ENCODE measurements around the gene KRT77.
"Not testable (repeated sequence)": the region's sequence is repeated elsewhere in the genome, so short reads cannot be mapped to it uniquely, and the experiment has no call there.

KRT77 gene

GRCh38 chr12:52677126-52677525 is 26.2 kb downstream of the KRT77 start:
- no peak for DNase-seq (ENCODE audit: low spot score)

GRCh38 chr12:52676163-52676562 is 27.2 kb downstream of the KRT77 start:
- no peak for DNase-seq (ENCODE audit: low spot score)

- no peak for DNase-seq (ENCODE audit: low spot score)
These were observed 28.0 kb downstream of the KRT77 start for GRCh38 chr12:52675301-52675701.

- DNase-seq (ENCODE audit: low spot score), result no peak
These were observed 28.9 kb downstream of the KRT77 start for GRCh38 chr12:52674433-52674775.

- no peak for DNase-seq (ENCODE audit: low spot score)
These were observed 29.5 kb downstream of the KRT77 start for GRCh38 chr12:52673713-52674432.

GRCh38 chr12:52673217-52673616 is 30.1 kb downstream of the KRT77 start:
- DNase-seq (ENCODE audit: low spot score), result no peak

- no peak for DNase-seq (ENCODE audit: low spot score)
These were observed 30.9 kb downstream of the KRT77 start for GRCh38 chr12:52672321-52672933.

- DNase-seq (ENCODE audit: low spot score), result no peak
These were observed 32.4 kb downstream of the KRT77 start for GRCh38 chr12:52670961-52671360.

GRCh38 chr12:52670506-52670905 is 32.8 kb downstream of the KRT77 start:
- no peak for DNase-seq (ENCODE audit: low spot score)

- not testable (repeated sequence) for DNase-seq (ENCODE audit: low spot score)
These were observed 33.4 kb downstream of the KRT77 start for GRCh38 chr12:52669941-52670340.

GRCh38 chr12:52669426-52669825 is 33.9 kb downstream of the KRT77 start:
- no peak for DNase-seq (ENCODE audit: low spot score)

- no peak for DNase-seq (ENCODE audit: low spot score)
These were observed 35.4 kb downstream of the KRT77 start for GRCh38 chr12:52667931-52668330.

- DNase-seq (ENCODE audit: low spot score), result no peak
These were observed 35.8 kb downstream of the KRT77 start for GRCh38 chr12:52667509-52667908.

GRCh38 chr12:52666471-52666870 is 36.9 kb downstream of the KRT77 start:
- no peak for DNase-seq (ENCODE audit: low spot score)

GRCh38 chr12:52663420-52663819 is 39.9 kb downstream of the KRT77 start:
- DNase-seq (ENCODE audit: low spot score), result no peak

- DNase-seq (ENCODE audit: low spot score), result no peak
These were observed 40.5 kb downstream of the KRT77 start for GRCh38 chr12:52662918-52663229.

GRCh38 chr12:52662093-52662917 is 41.0 kb downstream of the KRT77 start:
- DNase-seq (ENCODE audit: low spot score), result no peak

- DNase-seq (ENCODE audit: low spot score), result no peak
These were observed 41.7 kb downstream of the KRT77 start for GRCh38 chr12:52661668-52662067.

- DNase-seq (ENCODE audit: low spot score), result no peak
These were observed 42.3 kb downstream of the KRT77 start for GRCh38 chr12:52660934-52661499.

GRCh38 chr12:52659951-52660350 is 43.4 kb downstream of the KRT77 start:
- DNase-seq (ENCODE audit: low spot score), result no peak

GRCh38 chr12:52659395-52659794 is 43.9 kb downstream of the KRT77 start:
- no peak for DNase-seq (ENCODE audit: low spot score)

GRCh38 chr12:52658196-52658595 is 45.1 kb downstream of the KRT77 start:
- DNase-seq (ENCODE audit: low spot score), result no peak
